ENCODE measurements around the gene BEST1.
"Not testable (repeated sequence)": the region's sequence is repeated elsewhere in the genome, so short reads cannot be mapped to it uniquely, and the experiment has no call there.

BEST1 gene

GRCh38 chr11:61964666-61965271, 14.6 kb downstream of the BEST1 start:
- not testable (repeated sequence) for DNase-seq

GRCh38 chr11:61966734-61967115, 16.6 kb downstream of the BEST1 start:
- no peak for DNase-seq

GRCh38 chr11:61967116-61967923, 17.2 kb downstream of the BEST1 start, which contains the start of gene FTH1:
TSS of gene FTH1 (minus strand) at chr11:61967634. CDS start at chr11:61967425, 209 bp downstream.
- peak; percentile 92 for DNase-seq

GRCh38 chr11:61967924-61968757, 18.0 kb downstream of the BEST1 start:
- DNase-seq: peak; percentile 77

- no peak for DNase-seq
Observed at GRCh38 chr11:61968758-61969390, 18.7 kb downstream of the BEST1 start.

GRCh38 chr11:61969391-61969758, 19.2 kb downstream of the BEST1 start:
- no peak for DNase-seq

- no peak for DNase-seq
Observed at GRCh38 chr11:61969838-61970662, 19.9 kb downstream of the BEST1 start.

- peak; percentile 89 for DNase-seq
Observed at GRCh38 chr11:61971248-61972111, 21.3 kb downstream of the BEST1 start.

GRCh38 chr11:61972112-61972671, 22.0 kb downstream of the BEST1 start:
- DNase-seq: no peak

- DNase-seq: no peak
Observed at GRCh38 chr11:61972672-61973475, 22.7 kb downstream of the BEST1 start.

GRCh38 chr11:61973476-61974162, 23.5 kb downstream of the BEST1 start:
- no peak for DNase-seq

GRCh38 chr11:61974766-61975631, 24.8 kb downstream of the BEST1 start:
- DNase-seq: peak; percentile 5

- no peak for DNase-seq
Observed at GRCh38 chr11:61975638-61976419, 25.7 kb downstream of the BEST1 start.

GRCh38 chr11:61976420-61976800, 26.3 kb downstream of the BEST1 start:
- DNase-seq: no peak

GRCh38 chr11:61976813-61977475, 26.8 kb downstream of the BEST1 start:
- no peak for DNase-seq

GRCh38 chr11:61978703-61979661, 28.8 kb downstream of the BEST1 start:
- no peak for DNase-seq
